ENCODE measurements around the gene PLA2G4E. TPM values are rescaled to one million over a fixed set of nuclear protein-coding genes. Genes with fewer than 3 reads are reported as not detected.

The PLA2G4E gene
- total and polyA plus RNA-seq, 8 donors: 0.78 TPM; not detected in 7

DNA sequence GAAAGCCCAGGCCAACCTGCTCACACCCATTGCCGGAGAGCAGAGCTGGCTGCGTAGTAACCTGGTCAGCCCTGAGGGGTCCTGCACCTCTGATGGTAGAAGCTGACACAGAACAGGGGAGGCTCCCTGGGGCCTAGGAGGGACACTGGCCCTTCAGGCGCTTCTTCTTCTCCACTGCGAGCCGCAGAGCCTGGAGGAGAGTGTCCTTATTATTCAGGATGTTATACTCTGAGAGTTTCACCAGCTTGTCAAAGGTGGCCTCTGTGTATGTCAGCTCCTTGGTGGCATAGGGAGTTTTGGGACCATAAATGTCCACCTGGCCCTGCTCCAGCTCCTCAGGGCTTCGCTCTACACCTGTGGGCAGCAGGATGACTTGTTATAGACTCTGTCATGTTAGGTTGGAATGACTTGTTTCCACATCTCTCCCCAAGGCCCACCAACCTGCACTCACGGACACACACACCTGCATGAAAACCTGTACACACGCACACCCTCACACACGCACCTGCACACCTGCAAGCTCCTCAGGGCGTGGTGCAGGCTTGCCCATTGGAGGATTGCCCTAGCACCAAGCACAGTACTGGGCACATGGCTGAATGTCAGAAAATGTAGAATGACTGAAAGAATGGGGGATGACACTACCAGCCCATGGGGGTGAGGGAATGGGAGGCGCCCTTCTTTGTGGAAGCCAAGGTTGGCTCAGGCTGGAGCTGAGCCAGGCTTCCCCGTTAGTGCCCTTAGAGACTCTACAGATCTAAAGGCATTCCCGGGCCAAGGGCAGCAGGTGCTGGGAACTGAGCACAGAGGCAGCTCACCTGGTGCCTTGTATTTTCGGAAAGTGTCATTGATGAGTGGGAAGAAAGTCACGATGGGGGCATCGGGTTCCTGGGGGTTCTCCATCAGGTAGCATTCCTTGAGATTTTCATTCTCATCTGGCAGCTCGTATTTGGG, 36.9 kb downstream of the PLA2G4E start:
- no peaks in the 10 kb centered on the region for H3K9me3 ChIP-seq
- H3K27me3 ChIP-seq: no peaks in the 10 kb centered on the region
- WGBS, 5 donors: 91 to 95% (median 94%) methylated on average over 16 to 17 of the region's 17 CpGs
- H3K36me3 ChIP-seq: no peaks in the 10 kb centered on the region
- peak in 1 of 2 donors; percentile 24 for DNase-seq
- TF ChIP-seq, protein P1, sequence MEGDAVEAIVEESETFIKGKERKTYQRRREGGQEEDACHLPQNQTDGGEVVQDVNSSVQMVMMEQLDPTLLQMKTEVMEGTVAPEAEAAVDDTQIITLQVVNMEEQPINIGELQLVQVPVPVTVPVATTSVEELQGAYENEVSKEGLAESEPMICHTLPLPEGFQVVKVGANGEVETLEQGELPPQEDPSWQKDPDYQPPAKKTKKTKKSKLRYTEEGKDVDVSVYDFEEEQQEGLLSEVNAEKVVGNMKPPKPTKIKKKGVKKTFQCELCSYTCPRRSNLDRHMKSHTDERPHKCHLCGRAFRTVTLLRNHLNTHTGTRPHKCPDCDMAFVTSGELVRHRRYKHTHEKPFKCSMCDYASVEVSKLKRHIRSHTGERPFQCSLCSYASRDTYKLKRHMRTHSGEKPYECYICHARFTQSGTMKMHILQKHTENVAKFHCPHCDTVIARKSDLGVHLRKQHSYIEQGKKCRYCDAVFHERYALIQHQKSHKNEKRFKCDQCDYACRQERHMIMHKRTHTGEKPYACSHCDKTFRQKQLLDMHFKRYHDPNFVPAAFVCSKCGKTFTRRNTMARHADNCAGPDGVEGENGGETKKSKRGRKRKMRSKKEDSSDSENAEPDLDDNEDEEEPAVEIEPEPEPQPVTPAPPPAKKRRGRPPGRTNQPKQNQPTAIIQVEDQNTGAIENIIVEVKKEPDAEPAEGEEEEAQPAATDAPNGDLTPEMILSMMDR (IDR thresholded peaks at IDR 0.05): no peak
- no peak for TF ChIP-seq EP300 (IDR thresholded peaks at IDR 0.05)
- no peak for TF ChIP-seq POLR2AphosphoS5 (IDR thresholded peaks at IDR 0.05)
- no peak for TF ChIP-seq POLR2A (IDR thresholded peaks at IDR 0.05)
- intact Hi-C loops (cut with DNase I; ENCODE audit: low total_unique reads): no loop called here
- H3K4me1 ChIP-seq: peaks cover 23 to 30% (median 28%) of the 10 kb centered on the region in 4 donors
- H3K27ac ChIP-seq: no peak overlapping the region
- no peak overlapping the region for H3K4me3 ChIP-seq

DNA sequence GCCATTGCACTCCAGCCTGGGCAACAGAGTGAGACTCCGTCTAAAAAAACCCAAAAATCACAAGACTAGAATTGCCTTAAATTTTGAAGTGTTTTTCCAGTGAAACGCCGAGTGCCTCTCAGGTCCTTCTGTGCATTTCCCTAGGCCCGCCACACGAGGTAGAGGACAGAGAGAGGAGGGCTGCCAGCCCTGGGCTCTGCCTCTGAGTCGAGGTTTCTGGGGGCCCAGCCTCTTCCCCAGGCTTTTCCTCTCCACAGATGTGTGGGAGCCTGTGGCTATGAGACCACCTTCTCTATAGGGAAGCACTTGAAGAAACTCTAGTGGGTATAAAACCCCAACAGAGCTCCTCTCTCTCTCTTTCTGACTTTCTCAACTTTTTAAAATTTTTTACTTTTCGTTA, 37.6 kb downstream of the PLA2G4E start:
- no peaks in the 10 kb centered on the region for H3K27me3 ChIP-seq
- H3K27ac ChIP-seq: no peak overlapping the region
- peaks cover 23 to 30% (median 28%) of the 10 kb centered on the region in 4 donors for H3K4me1 ChIP-seq
- intact Hi-C loops (cut with DNase I; ENCODE audit: low total_unique reads): no loop called here
- no peak for DNase-seq
- TF ChIP-seq POLR2A (IDR thresholded peaks at IDR 0.05) (no peak), POLR2AphosphoS5 (IDR thresholded peaks at IDR 0.05) (no peak)
- TF ChIP-seq, protein P1 (IDR thresholded peaks at IDR 0.05): no peak
- WGBS, 5 donors: 74 to 87% (median 83%) methylated on average over 7 of the region's 7 CpGs
- no peaks in the 10 kb centered on the region for H3K36me3 ChIP-seq
- no peak overlapping the region for H3K4me3 ChIP-seq
- no peaks in the 10 kb centered on the region for H3K9me3 ChIP-seq

DNA sequence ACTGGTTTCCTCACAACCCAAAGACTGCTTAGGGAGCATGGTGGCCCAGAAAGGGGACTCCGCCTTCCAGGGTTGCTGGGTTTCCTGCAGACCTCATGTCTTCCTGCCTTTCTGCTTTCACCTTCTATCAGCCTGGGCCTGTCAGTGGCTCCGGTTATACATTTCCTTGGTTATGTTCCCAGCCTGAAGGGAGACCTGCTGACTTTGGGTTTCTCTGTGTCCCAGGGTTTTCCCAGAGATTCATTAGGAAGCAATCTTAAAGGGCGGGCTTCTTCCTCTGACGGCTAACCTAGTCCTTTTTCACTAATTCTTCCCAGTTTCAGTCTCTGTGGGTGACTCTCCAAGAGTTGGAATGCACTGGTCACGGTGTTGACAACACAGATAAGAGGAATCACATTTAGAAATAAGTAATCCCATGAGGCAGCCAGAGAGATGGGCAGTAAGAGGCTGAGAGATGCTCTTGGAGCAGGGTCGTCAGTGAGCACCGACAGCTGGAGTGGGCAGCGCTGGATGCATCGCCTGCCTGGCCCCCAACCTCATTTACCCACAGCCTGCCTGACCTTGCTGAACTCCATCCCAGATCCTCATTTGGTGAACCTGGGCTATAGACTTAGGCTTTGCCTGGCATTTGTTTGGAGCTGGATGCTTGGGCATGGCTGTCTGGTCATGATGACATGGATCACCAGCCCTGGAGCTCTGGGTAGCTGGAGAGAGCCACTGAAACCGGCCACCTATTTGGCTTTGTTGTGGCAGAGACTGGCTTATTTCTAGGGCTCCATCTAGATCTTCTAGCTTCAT, 38.5 kb downstream of the PLA2G4E start:
- TF ChIP-seq, protein P1 (IDR thresholded peaks at IDR 0.05): no peak
- TF ChIP-seq POLR2A (IDR thresholded peaks at IDR 0.05) (no peak), POLR2AphosphoS5 (IDR thresholded peaks at IDR 0.05) (no peak), EP300 (IDR thresholded peaks at IDR 0.05) (no peak)
- peak overlapping the region in 1 of 5 donors; percentile 14 for H3K27ac ChIP-seq
- WGBS, 5 donors: 75 to 91% (median 84%) methylated on average over 10 of the region's 10 CpGs
- peak in 1 of 2 donors; percentile 23 for DNase-seq
- no peaks in the 10 kb centered on the region for H3K27me3 ChIP-seq
- H3K4me1 ChIP-seq: peaks cover 23 to 30% (median 28%) of the 10 kb centered on the region in 4 donors
- no peaks in the 10 kb centered on the region for H3K36me3 ChIP-seq
- H3K9me3 ChIP-seq: no peaks in the 10 kb centered on the region
- intact Hi-C loops (cut with DNase I; ENCODE audit: low total_unique reads): no loop called here
- no peak overlapping the region for H3K4me3 ChIP-seq
